Measurements from ENCODE around the gene ZNF503.
"Not testable (repeated sequence)": the region's sequence is repeated elsewhere in the genome, so short reads cannot be mapped to it uniquely, and the experiment has no call there.

ZNF503 gene

GRCh38 chr10:75375838-75376237 lies 25.7 kb downstream of the ZNF503 start:
- H4K20me1 ChIP-seq (ENCODE audit: insufficient read depth, low read length, poor library complexity, severe bottlenecking), result no peaks in the 10 kb centered on the region
- no peak for TF ChIP-seq EZH2phosphoT487 (IDR thresholded peaks at IDR 0.05; ENCODE audit: borderline replicate concordance)
- TF ChIP-seq CTCF (conservative IDR thresholded peaks at IDR 0.05; ENCODE audit: low read length), result no peak
- no peaks in the 10 kb centered on the region for H3K9me3 ChIP-seq (ENCODE audit: insufficient read depth, low read depth, low read length)

GRCh38 chr10:75371010-75371409 lies 30.6 kb downstream of the ZNF503 start:
- Histone ChIP-seq H3K27me3 (ENCODE audit: insufficient read depth, low read length, poor library complexity, severe bottlenecking) (no peaks in the 10 kb centered on the region), H3K79me2 (ENCODE audit: insufficient read depth, low read length) (no peaks in the 10 kb centered on the region), H3K4me3 (ENCODE audit: low read length, poor library complexity, severe bottlenecking) (no peak overlapping the region), H3K9ac (ENCODE audit: low read depth, low read length, poor library complexity, severe bottlenecking) (no peak overlapping the region), H3F3A (ENCODE audit: low read depth) (no peaks in the 10 kb centered on the region), H3K9me2 (replicated peaks; ENCODE audit: low read depth, low read length) (no peaks in the 10 kb centered on the region), H3K4me1 (ENCODE audit: insufficient read depth, low read length, poor library complexity, severe bottlenecking) (no peaks in the 10 kb centered on the region), H3K9me3 (ENCODE audit: insufficient read depth, low read depth, low read length) (0 out of 2 replicates have a peak, but pooled peaks cover 6% of the 10 kb centered on the region), H3K36me3 (ENCODE audit: insufficient read depth, low read length) (no peaks in the 10 kb centered on the region), H4K20me1 (ENCODE audit: insufficient read depth, low read length, poor library complexity, severe bottlenecking) (no peaks in the 10 kb centered on the region), H3K4me2 (ENCODE audit: low read depth, low read length, poor library complexity, severe bottlenecking) (no peak overlapping the region), H2AFZ (ENCODE audit: low read length) (no peak overlapping the region)
- TF ChIP-seq EZH2phosphoT487 (IDR thresholded peaks at IDR 0.05; ENCODE audit: borderline replicate concordance) (no peak), CTCF (conservative IDR thresholded peaks at IDR 0.05; ENCODE audit: low read length) (no peak)

More at GRCh38 chr10:75375838-75376237, 25.7 kb downstream of the ZNF503 start:
- Histone ChIP-seq H3F3A (ENCODE audit: low read depth) (no peaks in the 10 kb centered on the region), H3K4me3 (ENCODE audit: low read length, poor library complexity, severe bottlenecking) (no peak overlapping the region), H3K79me2 (ENCODE audit: insufficient read depth, low read length) (no peaks in the 10 kb centered on the region), H3K36me3 (ENCODE audit: insufficient read depth, low read length) (no peaks in the 10 kb centered on the region), H3K4me1 (ENCODE audit: insufficient read depth, low read length, poor library complexity, severe bottlenecking) (no peaks in the 10 kb centered on the region), H3K4me2 (ENCODE audit: low read depth, low read length, poor library complexity, severe bottlenecking) (no peak overlapping the region), H3K9me2 (replicated peaks; ENCODE audit: low read depth, low read length) (no peaks in the 10 kb centered on the region), H2AFZ (ENCODE audit: low read length) (no peak overlapping the region), H3K27me3 (ENCODE audit: insufficient read depth, low read length, poor library complexity, severe bottlenecking) (no peaks in the 10 kb centered on the region), H3K9ac (ENCODE audit: low read depth, low read length, poor library complexity, severe bottlenecking) (no peak overlapping the region)

GRCh38 chr10:75369838-75370237 lies 31.7 kb downstream of the ZNF503 start:
- H3K9me3 ChIP-seq (ENCODE audit: insufficient read depth, low read depth, low read length); H4K20me1 ChIP-seq (ENCODE audit: insufficient read depth, low read length, poor library complexity, severe bottlenecking); H3K9ac ChIP-seq (ENCODE audit: low read depth, low read length, poor library complexity, severe bottlenecking): not testable (repeated sequence)

GRCh38 chr10:75367901-75368300 lies 33.7 kb downstream of the ZNF503 start:
- TF ChIP-seq EZH2phosphoT487 (IDR thresholded peaks at IDR 0.05; ENCODE audit: borderline replicate concordance), result no peak
- no peak for TF ChIP-seq CTCF (conservative IDR thresholded peaks at IDR 0.05; ENCODE audit: low read length)
- H3K9ac ChIP-seq (ENCODE audit: low read depth, low read length, poor library complexity, severe bottlenecking), result no peak overlapping the region
- H2AFZ ChIP-seq (ENCODE audit: low read length), result no peak overlapping the region

More at GRCh38 chr10:75369838-75370237, 31.7 kb downstream of the ZNF503 start:
- not testable (repeated sequence) for H3F3A ChIP-seq (ENCODE audit: low read depth); H3K36me3 ChIP-seq (ENCODE audit: insufficient read depth, low read length); H3K27me3 ChIP-seq (ENCODE audit: insufficient read depth, low read length, poor library complexity, severe bottlenecking); H3K4me3 ChIP-seq (ENCODE audit: low read length, poor library complexity, severe bottlenecking); H3K4me2 ChIP-seq (ENCODE audit: low read depth, low read length, poor library complexity, severe bottlenecking); H3K9me2 ChIP-seq (replicated peaks; ENCODE audit: low read depth, low read length); H3K4me1 ChIP-seq (ENCODE audit: insufficient read depth, low read length, poor library complexity, severe bottlenecking); H2AFZ ChIP-seq (ENCODE audit: low read length); H3K79me2 ChIP-seq (ENCODE audit: insufficient read depth, low read length)

More at GRCh38 chr10:75367901-75368300, 33.7 kb downstream of the ZNF503 start:
- Histone ChIP-seq H3K27me3 (ENCODE audit: insufficient read depth, low read length, poor library complexity, severe bottlenecking) (no peaks in the 10 kb centered on the region), H3F3A (ENCODE audit: low read depth) (no peaks in the 10 kb centered on the region), H3K4me1 (ENCODE audit: insufficient read depth, low read length, poor library complexity, severe bottlenecking) (no peaks in the 10 kb centered on the region), H3K4me2 (ENCODE audit: low read depth, low read length, poor library complexity, severe bottlenecking) (no peak overlapping the region), H4K20me1 (ENCODE audit: insufficient read depth, low read length, poor library complexity, severe bottlenecking) (no peaks in the 10 kb centered on the region), H3K9me3 (ENCODE audit: insufficient read depth, low read depth, low read length) (0 out of 2 replicates have a peak, but pooled peaks cover 6% of the 10 kb centered on the region), H3K9me2 (replicated peaks; ENCODE audit: low read depth, low read length) (no peaks in the 10 kb centered on the region), H3K79me2 (ENCODE audit: insufficient read depth, low read length) (no peaks in the 10 kb centered on the region), H3K4me3 (ENCODE audit: low read length, poor library complexity, severe bottlenecking) (no peak overlapping the region), H3K36me3 (ENCODE audit: insufficient read depth, low read length) (no peaks in the 10 kb centered on the region)
